Calu3 (cell line): ENCODE measurements around the gene CD40LG. TPM values are rescaled to one million over a fixed set of nuclear protein-coding genes. Genes with fewer than 3 reads are reported as not detected.

Experiments used
- Bru-seq: library from RNA; stranded (reverse); fragments of 400-500 nt; gene quantifications from one replicate; lab custom pipeline; 2021; lab: Mats Ljungman, UMichigan
- BruChase-seq, 2 experiments: library from RNA; stranded (reverse); fragments of 400-500 nt; gene quantifications; one replicate each; lab custom pipeline; 2021; lab: Mats Ljungman, UMichigan
- BruUV-seq: library from RNA; stranded (reverse); fragments of 400-500 nt; replicated peaks from 2 replicates; lab custom pipeline; 2021; lab: Mats Ljungman, UMichigan
- CTCF ChIA-PET: fragments of 300-600 bp; sonication (Branson Sonifier 250); formaldehyde crosslinking; loops from one replicate; lab custom pipeline; 2022; ENCODE audit warnings: antibody characterized with exemption; lab: Charles Lee
- DNase-seq: peaks from one replicate; pipeline ENCODE4 v3.0.0; 2022
- H3K27ac Mint-ChIP-seq: one replicate; pipeline ENCODE4 v1.8.0; 2022; ENCODE audit warnings: mixed read lengths; ENCODE audit not compliant: unreplicated experiment
- H3K27me3 Mint-ChIP-seq: one replicate; pipeline ENCODE4 v1.8.0; 2022; ENCODE audit warnings: mixed read lengths; ENCODE audit not compliant: unreplicated experiment
- H3K36me3 Mint-ChIP-seq: one replicate; pipeline ENCODE4 v1.8.0; 2022; ENCODE audit warnings: mild to moderate bottlenecking, moderate library complexity, mixed read lengths; ENCODE audit not compliant: insufficient read depth, unreplicated experiment
- H3K4me1 Mint-ChIP-seq: one replicate; pipeline ENCODE4 v1.8.0; 2022; ENCODE audit warnings: mild to moderate bottlenecking, low read depth, mixed read lengths; ENCODE audit not compliant: unreplicated experiment
- H3K4me3 Mint-ChIP-seq: one replicate; pipeline ENCODE4 v1.8.0; 2022; ENCODE audit warnings: mild to moderate bottlenecking, low read depth, moderate library complexity, mixed read lengths; ENCODE audit not compliant: unreplicated experiment
- H3K9me3 Mint-ChIP-seq: one replicate; pipeline ENCODE4 v1.8.0; 2022; ENCODE audit warnings: low read depth, mixed read lengths; ENCODE audit not compliant: unreplicated experiment
- CTCF ChIP-seq: fragments of 200-600 bp; IDR thresholded peaks from one replicate; pipeline ENCODE4 v1.8.0; 2022; ENCODE audit warnings: antibody characterized with exemption; ENCODE audit not compliant: unreplicated experiment
- intact Hi-C: fragments of 100-400 bp; cut with micrococcal nuclease; formaldehyde crosslinking; loops from one replicate; pipeline ENCODE4 v1.10.0; 2022; ENCODE audit not compliant: unreplicated experiment
- long read RNA-seq: library from polyadenylated mRNA; stranded (forward); transcript quantifications from one replicate; pipeline ENCODE4 v2.0.0, GENCODE V29; 2022
- total RNA-seq: library from RNA; stranded (reverse); gene quantifications from 2 replicates; pipeline ENCODE4 v1.2.3, GENCODE V29; 2022

The CD40LG gene
- not detected in 2 replicates for total RNA-seq
- Bru-seq, nascent RNA: not detected
- BruChase-seq, experiment 1, labeled RNA remaining after a 6-hour chase: not detected
- not detected for BruChase-seq, experiment 2, labeled RNA remaining after a 2-hour chase
- long read RNA-seq: 0 reads

DNA sequence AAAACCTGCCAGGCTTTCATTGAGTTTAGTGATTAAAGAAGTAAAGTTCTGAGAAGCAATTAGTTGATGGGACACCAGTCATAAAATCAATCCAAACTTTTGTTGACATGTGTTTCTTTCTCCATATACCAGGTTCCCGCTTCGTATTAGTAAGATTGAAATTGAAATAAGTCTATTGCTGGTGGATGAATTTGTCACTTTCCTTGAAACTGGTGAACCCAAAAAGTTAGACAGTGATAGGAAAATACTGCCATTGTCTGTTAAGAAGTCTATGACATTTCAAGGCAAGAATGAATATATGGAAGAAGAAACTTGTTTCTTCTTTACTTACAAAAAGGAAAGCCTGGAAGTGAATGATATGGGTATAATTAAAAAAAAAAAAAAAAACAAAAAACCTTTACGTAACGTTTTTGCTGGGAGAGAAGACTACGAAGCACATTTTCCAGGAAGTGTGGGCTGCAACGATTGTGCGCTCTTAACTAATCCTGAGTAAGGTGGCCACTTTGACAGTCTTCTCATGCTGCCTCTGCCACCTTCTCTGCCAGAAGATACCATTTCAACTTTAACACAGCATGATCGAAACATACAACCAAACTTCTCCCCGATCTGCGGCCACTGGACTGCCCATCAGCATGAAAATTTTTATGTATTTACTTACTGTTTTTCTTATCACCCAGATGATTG is at the start of gene CD40LG:
CD40LG (plus strand) TSS at position 482 of the 684 bp plus-strand sequence; CDS start at position 573, 91 bp downstream.
- no peak for DNase-seq
- intact Hi-C loops: no loop called here
- no peak for TF ChIP-seq CTCF
- BruUV-seq: no TSS peak
- peaks cover 8% of the 10 kb centered on the region for H3K9me3 Mint-ChIP-seq
- H3K36me3 Mint-ChIP-seq: no peaks in the 10 kb centered on the region
- H3K27ac Mint-ChIP-seq: no peak within 1 kb of the TSS
- H3K4me3 Mint-ChIP-seq: no peak within 1 kb of the TSS
- no peaks in the 10 kb centered on the region for H3K4me1 Mint-ChIP-seq
- CTCF ChIA-PET: no interaction called here
- H3K27me3 Mint-ChIP-seq: peaks cover 27% of the 10 kb centered on the region

DNA sequence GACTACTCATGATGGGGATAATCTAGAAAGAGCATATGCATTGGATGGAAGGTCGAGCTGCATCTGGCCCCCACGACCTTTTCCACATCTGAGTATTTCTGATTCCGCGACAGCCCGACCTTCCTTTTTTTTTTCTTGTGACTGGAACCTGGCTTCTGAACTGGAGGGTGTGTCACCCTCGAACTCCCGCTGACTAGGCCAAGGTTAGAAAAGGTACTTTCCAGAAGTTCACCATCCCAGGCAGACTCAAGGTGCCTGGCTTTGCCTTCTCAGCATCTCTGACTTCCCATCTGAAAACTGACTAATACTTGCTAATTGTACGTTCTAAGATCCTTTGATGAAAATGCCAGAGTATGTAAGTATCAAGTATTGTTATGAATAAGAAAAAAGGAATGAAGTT is 49.3 kb upstream of the CD40LG start:
- no peak for DNase-seq
- H3K27ac Mint-ChIP-seq: no peak overlapping the region
- no peak overlapping the region for H3K4me3 Mint-ChIP-seq
- no peaks in the 10 kb centered on the region for H3K36me3 Mint-ChIP-seq
- peaks cover 14% of the 10 kb centered on the region for H3K27me3 Mint-ChIP-seq
- intact Hi-C loops: no loop called here
- CTCF ChIA-PET: no interaction called here
- no TSS peak for BruUV-seq
- no peak for TF ChIP-seq CTCF
- no peaks in the 10 kb centered on the region for H3K4me1 Mint-ChIP-seq
- H3K9me3 Mint-ChIP-seq: no peaks in the 10 kb centered on the region

- BruUV-seq: no TSS peak
- DNase-seq: no peak
- TF ChIP-seq CTCF: no peak
- no peaks in the 10 kb centered on the region for H3K36me3 Mint-ChIP-seq
- H3K27ac Mint-ChIP-seq: no peak overlapping the region
- H3K9me3 Mint-ChIP-seq: no peaks in the 10 kb centered on the region
- H3K4me3 Mint-ChIP-seq: no peak overlapping the region
- intact Hi-C loops: loop anchor here (10.0 kb wide), 1 partner anchor 325 kb away; no protein-coding TSS in a partner anchor
- peaks cover 14% of the 10 kb centered on the region for H3K27me3 Mint-ChIP-seq
- CTCF ChIA-PET: no interaction called here
- no peaks in the 10 kb centered on the region for H3K4me1 Mint-ChIP-seq
These were observed 47.9 kb upstream of the CD40LG start for GRCh38 chrX:136600059-136600458.

- Mint-ChIP-seq H3K27ac (no peak overlapping the region), H3K27me3 (no peaks in the 10 kb centered on the region), H3K9me3 (no peaks in the 10 kb centered on the region), H3K4me1 (no peaks in the 10 kb centered on the region), H3K36me3 (no peaks in the 10 kb centered on the region), H3K4me3 (no peak overlapping the region)
- intact Hi-C loops: loop anchor here (10.0 kb wide), 1 partner anchor 318 kb away; no protein-coding TSS in a partner anchor
- BruUV-seq: no TSS peak
- no peak for DNase-seq
- TF ChIP-seq CTCF: no peak
- CTCF ChIA-PET: no interaction called here
These were observed 40.7 kb upstream of the CD40LG start for GRCh38 chrX:136607236-136607635.
